Calu3 (cell line): Measurements from ENCODE around the gene BIRC6. TPM values are rescaled to one million over a fixed set of nuclear protein-coding genes. Genes with fewer than 3 reads are reported as not detected.

ENCODE experiments used
- BruUV-seq: library from RNA; stranded (reverse); fragments of 400-500 nt; replicated peaks from 2 replicates; lab custom pipeline; 2021; lab: Mats Ljungman, UMichigan
- CTCF ChIA-PET: fragments of 300-600 bp; sonication (Branson Sonifier 250); formaldehyde crosslinking; loops from one replicate; lab custom pipeline; 2022; ENCODE audit warnings: antibody characterized with exemption; lab: Charles Lee
- DNase-seq: peaks from one replicate; pipeline ENCODE4 v3.0.0; 2022
- H3K27ac Mint-ChIP-seq: one replicate; pipeline ENCODE4 v1.8.0; 2022; ENCODE audit warnings: mixed read lengths; ENCODE audit not compliant: unreplicated experiment
- H3K27me3 Mint-ChIP-seq: one replicate; pipeline ENCODE4 v1.8.0; 2022; ENCODE audit warnings: mixed read lengths; ENCODE audit not compliant: unreplicated experiment
- H3K36me3 Mint-ChIP-seq: one replicate; pipeline ENCODE4 v1.8.0; 2022; ENCODE audit warnings: mild to moderate bottlenecking, moderate library complexity, mixed read lengths; ENCODE audit not compliant: insufficient read depth, unreplicated experiment
- H3K4me1 Mint-ChIP-seq: one replicate; pipeline ENCODE4 v1.8.0; 2022; ENCODE audit warnings: mild to moderate bottlenecking, low read depth, mixed read lengths; ENCODE audit not compliant: unreplicated experiment
- H3K4me3 Mint-ChIP-seq: one replicate; pipeline ENCODE4 v1.8.0; 2022; ENCODE audit warnings: mild to moderate bottlenecking, low read depth, moderate library complexity, mixed read lengths; ENCODE audit not compliant: unreplicated experiment
- H3K9me3 Mint-ChIP-seq: one replicate; pipeline ENCODE4 v1.8.0; 2022; ENCODE audit warnings: low read depth, mixed read lengths; ENCODE audit not compliant: unreplicated experiment
- intact Hi-C: fragments of 100-400 bp; cut with micrococcal nuclease; formaldehyde crosslinking; loops from one replicate; pipeline ENCODE4 v1.10.0; 2022; ENCODE audit not compliant: unreplicated experiment
- total RNA-seq: library from RNA; stranded (reverse); gene quantifications from 2 replicates; pipeline ENCODE4 v1.2.3, GENCODE V29; 2022
- TF ChIP-seq, protein P1 (sequence below): fragments of 200-600 bp; IDR thresholded peaks from one replicate; pipeline ENCODE4 v1.8.0; 2022; ENCODE audit warnings: antibody characterized with exemption; ENCODE audit not compliant: unreplicated experiment

Gene BIRC6
- total RNA-seq, 1 experiment from 2014 or later, result 91.0 TPM

DNA sequence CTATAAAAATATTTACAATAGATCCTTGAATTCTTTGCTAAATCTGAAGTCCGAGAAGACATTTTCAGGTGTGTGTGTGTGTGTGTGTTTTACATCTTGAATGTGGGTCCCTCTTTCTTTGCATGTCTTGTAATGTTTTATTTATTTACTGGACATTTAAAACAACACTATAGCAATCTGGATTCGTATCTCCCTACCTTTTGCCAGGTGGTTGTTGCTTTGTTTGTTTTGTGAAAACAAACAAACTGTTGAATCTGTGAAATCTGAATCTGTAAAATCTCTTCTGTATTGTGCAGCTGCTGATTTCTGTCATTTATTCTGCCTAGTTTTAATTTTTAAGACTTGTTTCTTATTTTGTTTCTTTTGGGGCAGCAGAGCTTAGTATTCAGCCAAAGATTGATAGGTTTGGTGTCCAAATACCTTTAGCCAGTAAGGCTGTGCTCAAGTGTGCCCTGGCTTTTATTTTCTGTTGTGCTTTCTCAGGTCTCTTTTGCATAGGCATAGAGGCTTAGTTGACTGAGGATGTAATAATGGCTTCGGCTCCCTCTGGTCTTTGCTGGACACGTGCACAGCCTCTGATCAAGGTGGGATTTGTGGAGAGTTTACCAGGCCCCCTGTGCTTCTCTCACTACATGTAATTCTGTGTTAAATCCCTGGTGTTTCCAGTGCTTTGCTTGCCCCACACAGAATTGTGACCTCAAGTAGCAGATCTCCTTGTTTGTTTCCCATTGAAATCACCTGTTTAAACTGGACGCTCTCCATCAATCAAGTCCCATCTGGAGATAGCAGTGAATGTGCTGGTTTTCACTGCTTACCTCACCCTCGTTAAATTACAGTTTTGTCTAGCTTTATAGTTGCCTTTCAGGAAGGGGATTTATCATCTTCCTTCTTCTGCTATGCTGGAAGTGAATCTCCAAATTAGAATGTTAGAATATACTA, 71.1 kb downstream of the BIRC6 start:
- no peaks in the 10 kb centered on the region for H3K9me3 Mint-ChIP-seq
- no peaks in the 10 kb centered on the region for H3K27me3 Mint-ChIP-seq
- BruUV-seq, result no TSS peak
- CTCF ChIA-PET, result no interaction called here
- TF ChIP-seq, protein P1, sequence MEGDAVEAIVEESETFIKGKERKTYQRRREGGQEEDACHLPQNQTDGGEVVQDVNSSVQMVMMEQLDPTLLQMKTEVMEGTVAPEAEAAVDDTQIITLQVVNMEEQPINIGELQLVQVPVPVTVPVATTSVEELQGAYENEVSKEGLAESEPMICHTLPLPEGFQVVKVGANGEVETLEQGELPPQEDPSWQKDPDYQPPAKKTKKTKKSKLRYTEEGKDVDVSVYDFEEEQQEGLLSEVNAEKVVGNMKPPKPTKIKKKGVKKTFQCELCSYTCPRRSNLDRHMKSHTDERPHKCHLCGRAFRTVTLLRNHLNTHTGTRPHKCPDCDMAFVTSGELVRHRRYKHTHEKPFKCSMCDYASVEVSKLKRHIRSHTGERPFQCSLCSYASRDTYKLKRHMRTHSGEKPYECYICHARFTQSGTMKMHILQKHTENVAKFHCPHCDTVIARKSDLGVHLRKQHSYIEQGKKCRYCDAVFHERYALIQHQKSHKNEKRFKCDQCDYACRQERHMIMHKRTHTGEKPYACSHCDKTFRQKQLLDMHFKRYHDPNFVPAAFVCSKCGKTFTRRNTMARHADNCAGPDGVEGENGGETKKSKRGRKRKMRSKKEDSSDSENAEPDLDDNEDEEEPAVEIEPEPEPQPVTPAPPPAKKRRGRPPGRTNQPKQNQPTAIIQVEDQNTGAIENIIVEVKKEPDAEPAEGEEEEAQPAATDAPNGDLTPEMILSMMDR, result no peak
- DNase-seq, result no peak
- H3K36me3 Mint-ChIP-seq, result peaks cover 7% of the 10 kb centered on the region
- intact Hi-C loops, result no loop called here
- H3K4me3 Mint-ChIP-seq, result no peak overlapping the region
- peaks cover 18% of the 10 kb centered on the region for H3K4me1 Mint-ChIP-seq
- no peak overlapping the region for H3K27ac Mint-ChIP-seq

DNA sequence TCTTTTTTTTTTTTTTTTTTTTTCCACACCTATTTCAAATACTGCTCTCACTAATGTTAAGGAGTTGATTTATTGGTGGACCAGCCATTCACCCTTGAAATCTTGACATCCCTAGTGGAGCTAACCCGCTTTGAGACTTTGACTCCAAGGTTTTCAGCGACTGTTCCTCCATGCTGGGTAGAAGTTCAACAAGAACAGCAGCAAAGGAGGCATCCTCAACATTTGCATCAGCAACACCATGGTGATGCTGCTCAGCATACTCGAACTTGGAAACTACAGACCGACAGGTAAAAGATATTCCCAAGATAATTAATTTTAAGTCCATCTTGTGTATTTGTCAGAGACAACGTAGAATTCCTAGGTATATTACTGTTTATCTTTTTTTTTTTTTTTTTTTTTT, 74.0 kb downstream of the BIRC6 start:
- no peak overlapping the region for H3K4me3 Mint-ChIP-seq
- peaks cover 2% of the 10 kb centered on the region for H3K4me1 Mint-ChIP-seq
- peaks cover 19% of the 10 kb centered on the region for H3K36me3 Mint-ChIP-seq
- CTCF ChIA-PET, result no interaction called here
- TF ChIP-seq, protein P1, result no peak
- BruUV-seq, result no TSS peak
- no peak overlapping the region for H3K27ac Mint-ChIP-seq
- no peaks in the 10 kb centered on the region for H3K27me3 Mint-ChIP-seq
- DNase-seq, result no peak
- H3K9me3 Mint-ChIP-seq, result no peaks in the 10 kb centered on the region
- intact Hi-C loops, result no loop called here

DNA sequence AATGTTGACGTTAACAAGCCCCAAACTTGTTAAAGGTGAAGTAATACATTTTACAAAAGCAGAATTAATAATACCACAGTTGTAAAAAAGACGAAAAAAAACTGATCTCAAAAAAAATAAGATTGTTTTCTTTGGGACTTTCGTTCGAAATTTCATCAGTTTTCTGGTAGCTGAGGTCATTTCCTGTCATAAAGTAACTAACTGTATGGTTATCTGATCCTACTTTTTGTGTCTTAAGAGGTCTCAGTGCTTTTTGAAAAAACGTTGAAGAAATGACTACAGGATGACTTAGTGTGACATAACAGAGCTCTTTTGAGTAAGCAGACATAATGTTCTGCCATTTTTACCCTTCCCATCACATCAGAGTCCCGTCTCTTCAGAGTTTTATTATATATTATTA, 79.3 kb downstream of the BIRC6 start:
- Mint-ChIP-seq H3K4me1 (no peaks in the 10 kb centered on the region), H3K36me3 (peaks cover 37% of the 10 kb centered on the region), H3K27ac (no peak overlapping the region), H3K27me3 (no peaks in the 10 kb centered on the region), H3K4me3 (no peak overlapping the region), H3K9me3 (no peaks in the 10 kb centered on the region)
- BruUV-seq, result no TSS peak
- TF ChIP-seq, protein P1, result no peak
- intact Hi-C loops, result no loop called here
- CTCF ChIA-PET, result no interaction called here
- DNase-seq, result no peak

DNA sequence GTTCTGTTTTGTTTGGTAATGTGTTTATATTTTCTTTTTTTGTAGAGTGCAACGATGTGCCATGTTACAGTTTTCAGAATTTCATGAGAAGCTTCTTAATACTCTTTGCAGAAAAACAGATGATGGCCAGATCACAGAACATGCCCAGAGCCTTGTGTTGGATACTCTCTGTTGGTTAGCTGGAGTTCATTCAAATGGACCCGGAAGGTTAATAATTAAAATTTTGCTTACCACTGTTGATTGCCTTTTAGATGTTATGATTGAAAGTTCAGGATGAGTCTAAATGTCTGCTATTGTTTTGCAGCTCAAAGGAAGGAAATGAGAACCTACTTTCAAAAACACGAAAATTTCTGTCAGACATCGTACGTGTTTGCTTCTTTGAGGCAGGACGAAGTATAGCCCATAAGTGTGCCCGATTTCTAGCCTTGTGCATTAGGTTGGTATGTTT, 85.2 kb downstream of the BIRC6 start:
- Mint-ChIP-seq H3K27me3 (no peaks in the 10 kb centered on the region), H3K27ac (no peak overlapping the region), H3K9me3 (no peaks in the 10 kb centered on the region), H3K36me3 (peaks cover 33% of the 10 kb centered on the region), H3K4me3 (no peak overlapping the region), H3K4me1 (no peaks in the 10 kb centered on the region)
- intact Hi-C loops, result no loop called here
- CTCF ChIA-PET, result no interaction called here
- TF ChIP-seq, protein P1, result no peak
- no peak for DNase-seq
- BruUV-seq, result no TSS peak
